HepG2 (cell line): ENCODE data around the gene BMPR1B. TPM values are rescaled to one million over a fixed set of nuclear protein-coding genes. Genes with fewer than 3 reads are reported as not detected.

ENCODE experiments used
- ATAC-seq: fragments of 200-7000 bp; cut with Tn5 transposase; 3 replicates; pipeline ENCODE4 v1.9.1; 2020; ENCODE audit warnings: mild to moderate bottlenecking, moderate library complexity
- BruUV-seq: library from RNA; stranded (reverse); fragments of 400-500 nt; replicated peaks from 2 replicates; lab custom pipeline; 2021; lab: Mats Ljungman, UMichigan
- CTCF ChIA-PET: fragments of 300-600 bp; formaldehyde crosslinking; extraction: SDS; loops from one replicate; lab custom pipeline; 2021; ENCODE audit warnings: low total read pairs, inconsistent platforms, low intra/inter-chr PET ratio; lab: Yijun Ruan, JAX
- POLR2A ChIA-PET: fragments of 350-600 bp; sonication (Branson Sonifier 250); formaldehyde crosslinking; loops from one replicate; lab custom pipeline; 2020; ENCODE audit warnings: antibody characterized with exemption, inconsistent platforms; lab: Yijun Ruan, JAX
- DNase-seq: peaks from one replicate; pipeline ENCODE4 v3.0.0-alpha.2; 2015; ENCODE audit warnings: low spot score
- FAIRE-seq: peaks from 3 replicates; lab custom pipeline; 2011; peaks lifted over from hg19 to GRCh38; lab: Jason Lieb, UNC
- H2AFZ ChIP-seq: one replicate; pipeline ENCODE4 v1.6.1; 2011; ENCODE audit warnings: low read length, inconsistent platforms
- H3K27ac ChIP-seq: fragments of 300-600 bp; 3 replicates; pipeline ENCODE4 v1.8.0; 2011; ENCODE audit warnings: mixed run types, mild to moderate bottlenecking, mixed read lengths, low read length, inconsistent platforms; ENCODE audit not compliant: insufficient read depth; ENCODE audit errors: extremely low read length
- H3K27me3 ChIP-seq, 2 experiments: fragments of 200-600 bp in 1 of 2; 2 replicates in 1 of 2; 3 replicates in 1 of 2; pipeline versions ENCODE4 v1.6.0 to v1.8.0; 2011; ENCODE audit warnings: low read length in 2 of 2, mild to moderate bottlenecking in 2 of 2, moderate library complexity in 2 of 2, inconsistent platforms in 1 of 2; ENCODE audit not compliant: insufficient read depth in 2 of 2, control insufficient read depth in 1 of 2
- H3K36me3 ChIP-seq, 2 experiments: fragments of 200-600 bp in 1 of 2; replicated peaks in 1 of 2; 2 replicates in 1 of 2; 3 replicates in 1 of 2; pipeline versions ENCODE4 v1.5.1 to v1.8.0; 2011; ENCODE audit warnings: low read length in 2 of 2, inconsistent platforms in 1 of 2; ENCODE audit not compliant: insufficient read depth in 2 of 2, control insufficient read depth in 1 of 2
- H3K4me1 ChIP-seq: 2 replicates; pipeline ENCODE4 v1.5.1; 2012; ENCODE audit warnings: low read length, inconsistent platforms; ENCODE audit not compliant: insufficient read depth
- H3K4me2 ChIP-seq: 2 replicates; pipeline ENCODE4 v1.6.0; 2011; ENCODE audit warnings: low read depth, low read length, inconsistent platforms
- H3K4me3 ChIP-seq, 3 experiments: fragments of 200-600 bp in 1 of 3; sonication (generic), shearing (Covaris generic) in 1 of 3; replicated peaks in 1 of 3; 2 replicates each; pipeline ENCODE4 v1.5.1; 2011 to 2016; ENCODE audit warnings: low read length in 3 of 3, inconsistent platforms in 2 of 3, low read depth in 2 of 3, mild to moderate bottlenecking in 2 of 3, control low read depth in 1 of 3, mixed read lengths in 1 of 3; ENCODE audit not compliant: insufficient read depth in 1 of 3
- H3K79me2 ChIP-seq: one replicate; pipeline ENCODE4 v1.6.1; 2011; ENCODE audit warnings: low read length, inconsistent platforms; ENCODE audit not compliant: insufficient read depth
- H3K9ac ChIP-seq: 2 replicates; pipeline ENCODE4 v1.6.0; 2011; ENCODE audit warnings: mild to moderate bottlenecking, low read depth, low read length, inconsistent platforms; ENCODE audit not compliant: insufficient read depth
- H3K9me3 ChIP-seq: 2 replicates; pipeline ENCODE4 v1.5.1; 2012; ENCODE audit warnings: mild to moderate bottlenecking, low read length
- H4K20me1 ChIP-seq: 2 replicates; pipeline ENCODE4 v1.6.0; 2011; ENCODE audit warnings: inconsistent platforms, mild to moderate bottlenecking, low read length, moderate library complexity; ENCODE audit not compliant: insufficient read depth
- EEA1 ChIP-seq: sonication (generic); formaldehyde crosslinking; IDR thresholded peaks from 2 replicates; pipeline ENCODE4 v1.5.1; 2020; ENCODE audit warnings: mild to moderate bottlenecking, missing genetic modification reagents, borderline replicate concordance
- HMG20A ChIP-seq: IDR thresholded peaks from 2 replicates; pipeline ENCODE4 v1.6.1; 2016; ENCODE audit warnings: borderline replicate concordance
- ISX ChIP-seq: sonication (generic); formaldehyde crosslinking; conservative IDR thresholded peaks from 2 replicates; pipeline ENCODE4 v1.5.0; 2020; ENCODE audit warnings: missing genetic modification reagents
- PHF21A ChIP-seq: sonication (generic); formaldehyde crosslinking; IDR thresholded peaks from 2 replicates; pipeline ENCODE4 v1.5.0; 2020; ENCODE audit warnings: mild to moderate bottlenecking, missing genetic modification reagents
- RXRB ChIP-seq: IDR thresholded peaks from 2 replicates; pipeline ENCODE4 v1.6.1; 2016; ENCODE audit warnings: borderline replicate concordance, missing genetic modification reagents, missing compliant biosample characterization
- SALL1 ChIP-seq: sonication (generic); formaldehyde crosslinking; IDR thresholded peaks from 2 replicates; pipeline ENCODE4 v1.8.0; 2022; ENCODE audit warnings: mild to moderate bottlenecking, missing genetic modification reagents
- YEATS2 ChIP-seq: sonication (generic); formaldehyde crosslinking; IDR thresholded peaks from 2 replicates; pipeline ENCODE4 v1.4.0; 2020; ENCODE audit warnings: missing genetic modification reagents, borderline replicate concordance
- ZBTB21 ChIP-seq: sonication (generic); formaldehyde crosslinking; IDR thresholded peaks from 2 replicates; pipeline ENCODE4 v1.4.0; 2020; ENCODE audit warnings: missing genetic modification reagents
- ZKSCAN1 ChIP-seq: fragments of 150-350 bp; IDR thresholded peaks from 2 replicates; pipeline ENCODE4 v1.6.1; 2014; ENCODE audit warnings: low read length
- ZNF263 ChIP-seq: sonication (generic); formaldehyde crosslinking; IDR thresholded peaks from 2 replicates; pipeline ENCODE4 v1.4.0; 2020; ENCODE audit warnings: missing genetic modification reagents
- ZNF549 ChIP-seq: sonication (generic); formaldehyde crosslinking; IDR thresholded peaks from 2 replicates; pipeline ENCODE4 v1.5.0; 2020; ENCODE audit warnings: missing genetic modification reagents
- ZNF644 ChIP-seq: IDR thresholded peaks from 2 replicates; pipeline ENCODE4 v1.6.1; 2016; ENCODE audit warnings: low read depth
- ZNF883 ChIP-seq: sonication (generic); formaldehyde crosslinking; IDR thresholded peaks from 2 replicates; pipeline ENCODE4 v1.5.1; 2020; ENCODE audit warnings: mild to moderate bottlenecking, missing genetic modification reagents; ENCODE audit errors: not compliant biosample characterization
- WGBS: methylation state at CpG from one replicate; pipeline ENCODE4 v1.1.6; 2017; ENCODE audit warnings: low lambda C conversion rate; 5-methylcytosine and 5-hydroxymethylcytosine counted together
- in situ Hi-C: cut with HindIII; loops from 2 replicates; pipeline ENCODE4 v1.10.0; 2017; ENCODE audit warnings: low pct_unique_long_range_greater_than_20kb; ENCODE audit not compliant: extremely low pct_ligation_motif_present
- intact Hi-C: fragments of 100-400 bp; cut with micrococcal nuclease; formaldehyde crosslinking; loops from one replicate; pipeline ENCODE4 v1.10.0; 2022; ENCODE audit not compliant: unreplicated experiment
- polyA plus RNA-seq, 8 experiments: library from polyadenylated mRNA; depleted of rRNA in 3 of 8; stranded (reverse) in 7 of 8; unstranded in 1 of 8; fragments of >200 nt; fragmentation: Illumina TruSeq in 4 of 8; extraction: Trizol in 4 of 8; gene quantifications; 2 replicates each; pipeline versions ENCODE4 v1.2.1 to v1.2.3, GENCODE V29; 2011 to 2016; ENCODE audit warnings: low read depth in 4 of 8, missing spikeins in 1 of 8, mixed read lengths in 1 of 8; ENCODE audit not compliant: insufficient read depth in 1 of 8
- total RNA-seq, 5 experiments: library from RNA; depleted of rRNA; stranded (reverse); fragments of >200 nt; fragmentation: Illumina TruSeq; extraction: Trizol; gene quantifications; 2 replicates each; pipeline ENCODE4 v1.2.3, GENCODE V29; 2016; ENCODE audit warnings: low read depth in 1 of 5
- TF ChIP-seq, protein P1 (sequence below): sonication (generic); formaldehyde crosslinking; IDR thresholded peaks from 2 replicates; pipeline ENCODE4 v1.9.0; 2021; ENCODE audit warnings: mild to moderate bottlenecking, missing genetic modification reagents
- TF ChIP-seq, protein P2 (sequence below): sonication (generic); formaldehyde crosslinking; IDR thresholded peaks from 2 replicates; pipeline ENCODE4 v1.4.0; 2020; ENCODE audit warnings: missing genetic modification reagents

BMPR1B gene
- total and polyA plus RNA-seq, 2 of the 13 experiments (the other 11 are each of a cell fraction or from before 2014, with no cell fraction given): 0.07 TPM; not detected in 1

DNA sequence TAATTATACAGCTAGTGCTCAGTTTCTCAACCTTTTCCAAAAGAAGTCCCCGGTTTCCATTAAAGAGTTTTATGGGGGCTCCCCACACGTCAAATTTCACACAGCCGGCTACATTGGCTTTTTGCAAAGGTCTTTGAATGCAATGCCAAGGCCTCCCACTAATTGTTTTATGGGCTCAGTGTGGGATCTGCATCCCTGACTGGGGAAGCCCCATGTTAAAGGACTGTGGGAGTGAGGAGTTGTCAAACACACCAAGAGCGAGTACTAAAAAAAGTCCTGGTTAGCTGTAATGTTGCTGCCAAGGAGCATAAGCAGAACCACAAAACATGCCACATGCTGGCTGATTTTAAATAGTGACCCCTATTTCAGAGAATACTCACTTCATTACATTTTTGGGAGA lies 162.6 kb downstream of the BMPR1B start (continued):
- TF ChIP-seq, protein P1, sequence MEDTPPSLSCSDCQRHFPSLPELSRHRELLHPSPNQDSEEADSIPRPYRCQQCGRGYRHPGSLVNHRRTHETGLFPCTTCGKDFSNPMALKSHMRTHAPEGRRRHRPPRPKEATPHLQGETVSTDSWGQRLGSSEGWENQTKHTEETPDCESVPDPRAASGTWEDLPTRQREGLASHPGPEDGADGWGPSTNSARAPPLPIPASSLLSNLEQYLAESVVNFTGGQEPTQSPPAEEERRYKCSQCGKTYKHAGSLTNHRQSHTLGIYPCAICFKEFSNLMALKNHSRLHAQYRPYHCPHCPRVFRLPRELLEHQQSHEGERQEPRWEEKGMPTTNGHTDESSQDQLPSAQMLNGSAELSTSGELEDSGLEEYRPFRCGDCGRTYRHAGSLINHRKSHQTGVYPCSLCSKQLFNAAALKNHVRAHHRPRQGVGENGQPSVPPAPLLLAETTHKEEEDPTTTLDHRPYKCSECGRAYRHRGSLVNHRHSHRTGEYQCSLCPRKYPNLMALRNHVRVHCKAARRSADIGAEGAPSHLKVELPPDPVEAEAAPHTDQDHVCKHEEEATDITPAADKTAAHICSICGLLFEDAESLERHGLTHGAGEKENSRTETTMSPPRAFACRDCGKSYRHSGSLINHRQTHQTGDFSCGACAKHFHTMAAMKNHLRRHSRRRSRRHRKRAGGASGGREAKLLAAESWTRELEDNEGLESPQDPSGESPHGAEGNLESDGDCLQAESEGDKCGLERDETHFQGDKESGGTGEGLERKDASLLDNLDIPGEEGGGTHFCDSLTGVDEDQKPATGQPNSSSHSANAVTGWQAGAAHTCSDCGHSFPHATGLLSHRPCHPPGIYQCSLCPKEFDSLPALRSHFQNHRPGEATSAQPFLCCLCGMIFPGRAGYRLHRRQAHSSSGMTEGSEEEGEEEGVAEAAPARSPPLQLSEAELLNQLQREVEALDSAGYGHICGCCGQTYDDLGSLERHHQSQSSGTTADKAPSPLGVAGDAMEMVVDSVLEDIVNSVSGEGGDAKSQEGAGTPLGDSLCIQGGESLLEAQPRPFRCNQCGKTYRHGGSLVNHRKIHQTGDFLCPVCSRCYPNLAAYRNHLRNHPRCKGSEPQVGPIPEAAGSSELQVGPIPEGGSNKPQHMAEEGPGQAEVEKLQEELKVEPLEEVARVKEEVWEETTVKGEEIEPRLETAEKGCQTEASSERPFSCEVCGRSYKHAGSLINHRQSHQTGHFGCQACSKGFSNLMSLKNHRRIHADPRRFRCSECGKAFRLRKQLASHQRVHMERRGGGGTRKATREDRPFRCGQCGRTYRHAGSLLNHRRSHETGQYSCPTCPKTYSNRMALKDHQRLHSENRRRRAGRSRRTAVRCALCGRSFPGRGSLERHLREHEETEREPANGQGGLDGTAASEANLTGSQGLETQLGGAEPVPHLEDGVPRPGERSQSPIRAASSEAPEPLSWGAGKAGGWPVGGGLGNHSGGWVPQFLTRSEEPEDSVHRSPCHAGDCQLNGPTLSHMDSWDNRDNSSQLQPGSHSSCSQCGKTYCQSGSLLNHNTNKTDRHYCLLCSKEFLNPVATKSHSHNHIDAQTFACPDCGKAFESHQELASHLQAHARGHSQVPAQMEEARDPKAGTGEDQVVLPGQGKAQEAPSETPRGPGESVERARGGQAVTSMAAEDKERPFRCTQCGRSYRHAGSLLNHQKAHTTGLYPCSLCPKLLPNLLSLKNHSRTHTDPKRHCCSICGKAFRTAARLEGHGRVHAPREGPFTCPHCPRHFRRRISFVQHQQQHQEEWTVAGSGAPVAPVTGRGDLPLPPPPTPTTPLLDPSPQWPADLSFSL: no peak
- no peak for TF ChIP-seq PHF21A (CRISPR knock-in tag)
- no peak for TF ChIP-seq HMG20A
- TF ChIP-seq SALL1 (CRISPR knock-in tag): no peak
- TF ChIP-seq ZNF644 (CRISPR knock-in tag): no peak
- TF ChIP-seq RXRB: no peak
- no peak for TF ChIP-seq EEA1
- TF ChIP-seq ISX: no peak
- TF ChIP-seq ZNF263 (CRISPR knock-in tag): no peak

DNA sequence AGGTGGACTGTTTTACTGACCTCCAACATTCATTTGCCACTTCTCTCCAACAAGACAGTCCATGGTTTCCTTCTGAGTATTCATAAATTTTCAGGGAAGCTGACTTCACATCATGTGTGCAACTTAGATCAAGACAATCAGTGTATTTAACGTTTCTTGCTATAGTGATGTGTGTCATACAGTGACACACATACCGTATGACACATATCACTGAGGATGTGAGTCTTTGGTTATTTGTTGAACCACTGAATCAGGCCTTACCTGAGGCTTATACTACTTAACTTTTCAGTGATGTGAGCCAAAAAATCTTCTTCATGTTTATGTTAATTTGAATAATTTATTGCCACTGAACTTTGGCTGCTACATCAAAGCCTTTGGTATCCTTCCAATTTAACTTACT lies 166.8 kb downstream of the BMPR1B start:
- Histone ChIP-seq H3K9me3 (no peaks in the 10 kb centered on the region), H4K20me1 (no peaks in the 10 kb centered on the region), H3K4me1 (no peaks in the 10 kb centered on the region), H3K27ac (no peak overlapping the region), H3K27me3 (no peaks in the 10 kb centered on the region), H3K9ac (no peak overlapping the region), H3K36me3 (no peaks in the 10 kb centered on the region), H3K4me3 (no peak overlapping the region), H3K79me2 (no peaks in the 10 kb centered on the region), H2AFZ (no peak overlapping the region), H3K4me2 (no peak overlapping the region)
- in situ Hi-C loops: no loop called here
- whole genome bisulfite sequencing: 5% methylated on average over 2 of the region's 2 CpGs
- CTCF ChIA-PET: no interaction called here
- POLR2A ChIA-PET: no interaction called here
- ATAC-seq (no peak), FAIRE-seq (no peak), DNase-seq (no peak)
- no TSS peak for BruUV-seq
- intact Hi-C loops: no loop called here
- TF ChIP-seq ZBTB21 (CRISPR knock-in tag) (no peak), YEATS2 (CRISPR knock-in tag) (no peak), ZNF549 (CRISPR knock-in tag) (no peak), ZKSCAN1 (no peak), ZNF883 (CRISPR knock-in tag) (no peak)
- TF ChIP-seq, protein P2, sequence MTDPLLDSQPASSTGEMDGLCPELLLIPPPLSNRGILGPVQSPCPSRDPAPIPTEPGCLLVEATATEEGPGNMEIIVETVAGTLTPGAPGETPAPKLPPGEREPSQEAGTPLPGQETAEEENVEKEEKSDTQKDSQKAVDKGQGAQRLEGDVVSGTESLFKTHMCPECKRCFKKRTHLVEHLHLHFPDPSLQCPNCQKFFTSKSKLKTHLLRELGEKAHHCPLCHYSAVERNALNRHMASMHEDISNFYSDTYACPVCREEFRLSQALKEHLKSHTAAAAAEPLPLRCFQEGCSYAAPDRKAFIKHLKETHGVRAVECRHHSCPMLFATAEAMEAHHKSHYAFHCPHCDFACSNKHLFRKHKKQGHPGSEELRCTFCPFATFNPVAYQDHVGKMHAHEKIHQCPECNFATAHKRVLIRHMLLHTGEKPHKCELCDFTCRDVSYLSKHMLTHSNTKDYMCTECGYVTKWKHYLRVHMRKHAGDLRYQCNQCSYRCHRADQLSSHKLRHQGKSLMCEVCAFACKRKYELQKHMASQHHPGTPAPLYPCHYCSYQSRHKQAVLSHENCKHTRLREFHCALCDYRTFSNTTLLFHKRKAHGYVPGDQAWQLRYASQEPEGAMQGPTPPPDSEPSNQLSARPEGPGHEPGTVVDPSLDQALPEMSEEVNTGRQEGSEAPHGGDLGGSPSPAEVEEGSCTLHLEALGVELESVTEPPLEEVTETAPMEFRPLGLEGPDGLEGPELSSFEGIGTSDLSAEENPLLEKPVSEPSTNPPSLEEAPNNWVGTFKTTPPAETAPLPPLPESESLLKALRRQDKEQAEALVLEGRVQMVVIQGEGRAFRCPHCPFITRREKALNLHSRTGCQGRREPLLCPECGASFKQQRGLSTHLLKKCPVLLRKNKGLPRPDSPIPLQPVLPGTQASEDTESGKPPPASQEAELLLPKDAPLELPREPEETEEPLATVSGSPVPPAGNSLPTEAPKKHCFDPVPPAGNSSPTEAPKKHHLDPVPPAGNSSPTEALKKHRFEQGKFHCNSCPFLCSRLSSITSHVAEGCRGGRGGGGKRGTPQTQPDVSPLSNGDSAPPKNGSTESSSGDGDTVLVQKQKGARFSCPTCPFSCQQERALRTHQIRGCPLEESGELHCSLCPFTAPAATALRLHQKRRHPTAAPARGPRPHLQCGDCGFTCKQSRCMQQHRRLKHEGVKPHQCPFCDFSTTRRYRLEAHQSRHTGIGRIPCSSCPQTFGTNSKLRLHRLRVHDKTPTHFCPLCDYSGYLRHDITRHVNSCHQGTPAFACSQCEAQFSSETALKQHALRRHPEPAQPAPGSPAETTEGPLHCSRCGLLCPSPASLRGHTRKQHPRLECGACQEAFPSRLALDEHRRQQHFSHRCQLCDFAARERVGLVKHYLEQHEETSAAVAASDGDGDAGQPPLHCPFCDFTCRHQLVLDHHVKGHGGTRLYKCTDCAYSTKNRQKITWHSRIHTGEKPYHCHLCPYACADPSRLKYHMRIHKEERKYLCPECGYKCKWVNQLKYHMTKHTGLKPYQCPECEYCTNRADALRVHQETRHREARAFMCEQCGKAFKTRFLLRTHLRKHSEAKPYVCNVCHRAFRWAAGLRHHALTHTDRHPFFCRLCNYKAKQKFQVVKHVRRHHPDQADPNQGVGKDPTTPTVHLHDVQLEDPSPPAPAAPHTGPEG (CRISPR knock-in tag): no peak
